Stimulated activated CD8-positive, alpha-beta memory T cell treated with anti-CD3 and anti-CD28 coated beads, Interleukin-15, amount 100 ng/mL, for 24 hours (primary cell): ENCODE measurements around the gene MLYCD.

Experiments
- DNase-seq: peaks from one replicate; pipeline ENCODE4 v3.0.0-alpha.2; 2020; ENCODE audit warnings: low read depth

Gene MLYCD

DNA sequence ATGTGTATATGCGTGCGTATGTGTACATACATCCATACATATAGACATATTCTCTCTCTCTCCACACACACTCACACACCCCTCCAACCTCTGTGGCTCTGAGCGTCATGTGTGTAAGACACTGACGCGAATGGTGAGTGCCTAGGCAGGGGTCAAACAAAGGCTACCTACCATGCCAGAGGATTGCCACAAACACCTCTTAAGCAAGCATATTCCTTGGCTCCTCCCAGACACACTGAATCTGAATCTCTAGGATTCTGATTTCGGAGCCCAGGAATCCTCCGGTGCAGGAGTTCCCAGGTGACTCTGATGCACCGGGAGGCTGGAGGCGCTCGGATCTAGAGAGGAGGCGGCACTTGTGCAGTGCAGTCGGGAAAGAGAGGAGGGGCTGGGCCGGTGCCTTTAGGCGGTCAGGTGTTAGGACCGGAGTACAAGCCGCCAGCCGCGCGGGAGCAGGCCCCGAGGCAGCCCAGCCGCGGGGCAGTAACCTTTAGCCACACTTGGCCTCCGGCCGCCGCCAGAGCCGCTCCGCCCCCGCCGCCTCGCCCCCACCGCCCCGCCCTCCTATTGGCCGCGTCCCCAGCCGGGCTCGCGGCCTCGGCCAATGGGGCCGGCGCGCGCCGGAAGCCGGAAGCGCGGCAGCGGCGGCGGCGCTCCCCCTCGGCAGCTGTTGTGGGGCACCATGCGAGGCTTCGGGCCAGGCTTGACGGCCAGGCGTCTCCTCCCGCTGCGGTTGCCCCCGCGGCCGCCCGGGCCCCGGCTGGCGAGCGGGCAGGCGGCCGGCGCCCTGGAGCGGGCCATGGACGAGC lies at the start of gene MLYCD:
TSS of gene MLYCD (plus strand) at position 653 of the 809 bp plus-strand sequence. CDS start at position 683, 30 bp downstream.
- DNase-seq, result peak; percentile 48

DNA sequence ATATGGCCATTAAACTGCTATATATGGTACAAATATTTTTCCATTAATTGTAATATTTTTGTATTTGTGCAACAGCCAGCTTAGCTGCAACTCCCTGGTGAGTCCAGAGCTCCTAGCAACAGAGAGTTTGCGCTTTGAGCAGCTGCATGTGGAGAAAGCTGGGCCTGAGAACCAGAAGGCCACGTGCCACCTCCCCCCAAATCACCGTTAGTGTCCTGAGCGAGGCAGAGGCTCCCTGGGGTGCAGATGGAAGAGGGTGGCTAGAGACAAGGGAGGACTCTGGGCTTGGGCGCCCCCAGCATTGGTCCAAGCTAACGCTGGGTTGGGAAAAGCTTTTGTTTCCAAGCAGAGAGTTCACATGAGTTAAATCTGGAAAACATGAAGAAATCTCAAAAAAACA lies 49.5 kb upstream of the MLYCD start:
- no peak for DNase-seq

DNA sequence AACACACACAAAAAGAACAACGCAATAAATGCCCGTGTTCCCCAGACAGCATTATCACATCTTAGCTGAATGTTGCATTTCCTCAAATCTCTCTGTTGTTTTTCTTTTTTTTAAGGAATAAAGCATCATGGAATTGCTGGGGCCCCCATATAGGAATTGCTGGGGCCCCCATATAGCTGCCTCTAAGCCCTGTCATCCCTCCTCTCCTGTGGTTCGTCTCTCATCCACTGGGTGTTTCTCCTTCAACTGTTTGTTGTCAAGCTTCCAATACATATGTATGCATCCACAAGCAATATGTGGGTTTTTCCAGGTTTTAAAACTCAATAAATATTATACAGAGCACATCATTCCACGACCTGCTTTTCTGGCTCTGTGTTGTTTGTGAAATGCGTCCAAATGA lies 48.0 kb upstream of the MLYCD start:
- no peak for DNase-seq

DNA sequence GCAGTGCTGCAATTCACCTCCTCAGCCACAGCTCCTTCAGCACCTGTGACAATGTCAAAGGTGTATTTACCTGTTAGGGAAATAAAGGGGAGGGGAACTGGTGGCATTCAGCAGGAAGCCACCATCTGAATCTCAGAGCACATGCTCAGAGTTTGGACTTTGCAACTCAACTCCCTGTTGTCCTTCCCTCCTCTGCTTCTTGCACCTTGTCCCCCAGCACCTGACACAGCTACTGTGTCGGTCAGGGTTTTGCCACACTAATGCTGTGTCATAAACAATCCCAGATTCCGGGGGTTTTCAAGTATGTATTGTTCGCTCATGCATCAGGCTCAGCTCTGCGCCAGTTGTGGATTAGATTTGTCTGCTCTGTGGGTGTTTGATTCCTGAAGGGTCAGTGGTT lies 47.4 kb upstream of the MLYCD start:
- DNase-seq, result no peak

DNA sequence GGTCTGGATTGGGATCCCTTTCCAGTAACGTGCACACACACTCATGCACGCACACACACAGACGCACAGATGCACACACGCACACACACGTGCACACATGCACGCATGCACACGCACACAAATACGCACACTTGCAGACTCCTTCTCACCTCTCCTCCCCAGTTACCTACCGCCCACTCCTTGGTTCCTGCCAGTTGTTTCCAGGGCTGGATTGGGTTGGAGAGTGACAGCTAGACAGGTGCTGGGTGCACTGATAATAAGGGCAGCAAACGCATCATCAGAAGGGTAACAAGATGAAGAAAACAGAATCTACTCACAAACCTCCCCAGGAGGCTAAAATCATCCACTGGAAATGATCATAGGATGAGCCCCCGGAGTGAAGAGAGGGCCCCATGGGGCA lies 46.1 kb upstream of the MLYCD start:
- no peak for DNase-seq

DNA sequence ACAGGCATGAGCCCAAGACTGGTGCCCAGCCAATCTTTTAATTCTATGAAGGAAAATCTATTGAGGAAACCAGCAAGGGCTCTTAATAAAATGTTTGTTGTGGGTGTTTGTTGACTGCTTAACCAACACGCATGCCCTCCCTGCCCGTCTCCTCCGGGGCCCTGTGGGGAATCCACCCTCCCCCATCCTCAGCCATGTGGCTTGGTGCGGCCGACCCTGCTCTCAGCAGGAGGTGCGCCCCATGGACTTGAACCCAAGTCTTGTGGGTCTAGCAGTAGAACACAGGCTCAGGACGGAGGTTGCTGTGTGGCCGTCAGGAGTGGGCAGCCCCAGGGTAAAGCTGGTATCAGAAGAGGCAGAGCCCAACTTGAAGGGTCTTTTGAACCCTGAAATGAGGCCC lies 45.1 kb upstream of the MLYCD start:
- no peak for DNase-seq

DNA sequence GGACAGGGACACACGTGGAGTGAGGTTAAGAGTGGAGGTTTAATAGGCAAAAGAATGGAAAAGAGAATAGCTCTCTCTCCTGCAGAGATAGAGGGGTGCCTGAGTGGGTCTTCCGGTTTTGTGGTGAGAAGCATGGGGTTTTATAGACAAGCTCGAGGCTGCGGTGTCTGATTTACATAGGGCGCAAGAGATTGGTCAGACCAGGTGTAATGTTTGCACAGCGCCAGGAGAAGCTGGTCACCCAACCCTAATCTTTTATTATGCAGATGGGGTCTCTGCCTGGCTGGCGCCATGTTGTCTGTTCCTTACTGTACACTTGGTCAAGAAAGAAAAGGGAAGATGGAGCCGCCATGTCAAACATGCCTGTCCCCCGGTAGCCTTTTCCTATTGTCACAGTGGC lies 44.5 kb upstream of the MLYCD start:
- DNase-seq, result no peak

DNA sequence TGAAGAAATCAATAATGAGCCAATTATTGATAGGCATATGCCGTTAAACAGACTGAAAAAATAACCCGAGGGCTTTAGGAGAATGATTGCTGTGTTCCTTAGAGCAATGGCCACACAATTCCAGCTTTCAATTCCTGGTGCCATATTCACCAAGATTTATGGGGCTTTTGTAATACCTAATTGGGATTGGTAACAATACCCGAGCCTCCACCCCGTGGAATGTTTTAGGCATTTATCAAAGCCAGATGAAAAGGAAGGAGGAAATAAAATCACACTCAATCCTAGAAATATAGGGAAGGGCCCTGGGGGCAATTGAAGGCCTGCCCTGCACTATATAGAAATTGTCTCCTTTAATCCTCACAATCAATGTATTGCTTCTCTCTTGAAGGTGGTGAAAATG lies 42.1 kb upstream of the MLYCD start:
- DNase-seq, result no peak

DNA sequence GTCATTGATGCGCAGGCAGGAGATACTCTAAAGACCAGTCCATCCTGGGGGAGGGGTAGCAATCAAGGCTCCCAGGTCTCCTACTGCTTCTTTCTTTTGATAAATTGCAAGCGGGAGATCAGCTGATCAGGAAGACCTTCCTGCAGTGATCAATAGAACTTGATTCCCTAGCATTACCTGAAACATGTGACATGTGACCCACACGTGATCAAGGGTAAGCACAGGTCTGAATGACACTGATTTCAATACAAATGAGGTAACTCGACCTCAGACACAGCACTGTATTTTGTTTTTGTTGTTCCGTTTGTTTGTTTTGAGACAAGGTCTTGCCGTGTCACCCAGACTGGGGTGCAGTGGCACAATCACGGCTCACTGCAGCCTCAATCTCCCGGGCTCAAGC lies 39.6 kb upstream of the MLYCD start:
- no peak for DNase-seq

DNA sequence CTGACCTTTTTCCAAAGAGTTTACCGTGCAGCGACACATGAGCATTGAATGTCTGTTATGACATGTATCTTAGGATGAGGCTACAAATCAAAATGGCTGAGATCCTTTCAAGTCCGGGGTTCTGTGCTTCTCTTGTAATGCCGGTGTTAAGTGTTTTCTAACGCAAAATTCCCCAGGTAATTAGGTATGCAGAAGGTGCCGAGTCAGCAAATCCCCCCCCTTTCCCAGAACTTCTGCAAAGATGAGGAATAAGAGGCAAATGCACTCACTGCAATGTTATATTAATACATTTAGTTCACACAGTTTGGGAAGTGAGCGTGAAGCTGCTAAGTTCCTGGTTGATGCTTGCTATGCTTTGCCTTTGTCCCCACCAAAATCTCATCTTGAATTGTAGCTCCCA lies 36.3 kb upstream of the MLYCD start:
- no peak for DNase-seq

DNA sequence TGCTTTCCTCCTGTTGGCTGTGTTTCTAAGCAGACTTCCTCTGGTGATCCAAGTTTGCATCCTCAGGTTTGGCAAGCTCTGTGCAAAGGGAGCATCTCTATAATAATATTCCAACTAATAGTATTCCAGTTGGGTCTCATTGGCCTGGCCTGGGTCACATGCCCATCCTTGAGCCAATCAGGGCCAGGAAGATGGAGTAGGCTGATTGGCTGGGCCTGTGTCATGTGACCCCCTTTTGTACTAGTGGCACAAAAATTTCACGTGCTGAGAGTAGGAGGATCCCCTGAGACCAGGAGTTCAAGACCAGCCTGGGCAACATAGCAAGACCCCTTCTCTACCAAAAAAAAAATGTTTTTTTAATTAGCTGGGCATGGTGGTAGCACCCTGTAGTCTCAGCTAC lies 35.2 kb upstream of the MLYCD start:
- no peak for DNase-seq

DNA sequence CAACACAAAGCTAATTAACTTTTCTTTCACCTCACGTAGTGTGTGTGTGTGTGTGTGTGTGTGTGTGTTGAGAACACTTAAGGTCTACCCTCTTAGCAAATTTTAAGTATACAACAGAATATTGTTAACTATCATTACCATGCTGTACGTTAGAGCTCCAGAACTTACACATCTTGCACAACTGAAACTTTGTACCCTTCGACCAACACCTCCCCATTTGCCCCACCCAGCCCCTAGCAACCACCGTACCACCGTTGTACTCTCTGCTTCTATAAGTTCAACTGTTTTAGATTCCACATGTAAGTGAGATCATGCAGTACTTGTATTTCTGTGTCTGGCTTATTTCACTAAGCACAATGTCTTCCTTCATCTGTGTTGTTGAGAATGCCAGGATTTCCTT lies 28.1 kb upstream of the MLYCD start:
- DNase-seq, result no peak

DNA sequence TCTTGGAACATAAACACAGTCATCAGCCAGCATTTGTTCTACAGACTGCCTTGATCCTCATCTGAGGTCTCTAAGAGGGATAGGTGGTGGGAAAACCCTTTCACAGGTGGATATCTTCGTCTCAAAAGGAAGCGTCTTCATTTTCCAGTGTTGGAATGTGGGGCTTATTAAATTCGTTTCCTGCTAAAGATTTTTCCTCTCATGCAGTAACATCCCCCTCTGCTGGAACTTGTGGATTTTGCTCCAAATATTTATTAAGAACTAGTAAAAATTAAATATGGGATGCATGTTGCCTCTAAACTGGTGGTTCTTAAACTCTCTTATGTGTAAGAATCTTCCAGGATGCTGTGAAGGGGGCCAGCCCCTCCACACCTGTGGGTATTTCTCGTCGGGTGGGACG lies 20.1 kb upstream of the MLYCD start:
- DNase-seq, result no peak

DNA sequence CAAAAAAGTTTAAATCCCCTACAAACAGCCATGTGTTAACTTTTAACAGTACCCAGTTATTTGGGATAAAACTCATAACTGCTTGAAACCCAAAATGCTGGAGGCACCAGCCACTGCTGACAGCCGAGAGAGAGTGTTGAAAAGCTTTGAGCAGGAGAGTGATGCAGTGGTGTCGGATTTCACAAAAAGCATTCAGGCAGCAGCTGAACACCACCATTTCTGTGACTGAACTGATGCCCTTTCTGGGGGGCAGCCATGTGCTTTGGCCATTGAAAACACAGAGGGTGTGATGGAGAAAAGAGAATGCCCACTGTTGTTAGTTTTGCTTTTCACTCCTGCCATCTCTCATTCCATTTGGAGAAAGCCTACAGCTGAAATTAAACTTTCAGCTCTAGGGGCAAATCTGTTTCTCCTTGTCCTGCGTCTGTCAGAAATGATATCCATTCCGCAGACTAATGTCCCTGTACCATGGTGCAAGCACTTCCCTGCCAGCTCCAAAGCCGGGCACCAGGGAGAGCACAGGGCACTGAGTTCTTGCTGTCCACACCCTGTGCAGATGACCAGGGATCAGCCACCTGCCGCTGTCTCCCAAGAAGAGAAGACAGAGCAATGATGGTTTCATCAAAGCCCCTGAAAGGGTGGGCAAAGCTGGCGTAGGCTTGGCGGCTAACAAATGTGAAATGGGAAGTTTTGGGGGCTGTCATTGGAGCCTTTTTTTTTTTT lies 16.6 kb upstream of the MLYCD start:
- DNase-seq, result no peak

DNA sequence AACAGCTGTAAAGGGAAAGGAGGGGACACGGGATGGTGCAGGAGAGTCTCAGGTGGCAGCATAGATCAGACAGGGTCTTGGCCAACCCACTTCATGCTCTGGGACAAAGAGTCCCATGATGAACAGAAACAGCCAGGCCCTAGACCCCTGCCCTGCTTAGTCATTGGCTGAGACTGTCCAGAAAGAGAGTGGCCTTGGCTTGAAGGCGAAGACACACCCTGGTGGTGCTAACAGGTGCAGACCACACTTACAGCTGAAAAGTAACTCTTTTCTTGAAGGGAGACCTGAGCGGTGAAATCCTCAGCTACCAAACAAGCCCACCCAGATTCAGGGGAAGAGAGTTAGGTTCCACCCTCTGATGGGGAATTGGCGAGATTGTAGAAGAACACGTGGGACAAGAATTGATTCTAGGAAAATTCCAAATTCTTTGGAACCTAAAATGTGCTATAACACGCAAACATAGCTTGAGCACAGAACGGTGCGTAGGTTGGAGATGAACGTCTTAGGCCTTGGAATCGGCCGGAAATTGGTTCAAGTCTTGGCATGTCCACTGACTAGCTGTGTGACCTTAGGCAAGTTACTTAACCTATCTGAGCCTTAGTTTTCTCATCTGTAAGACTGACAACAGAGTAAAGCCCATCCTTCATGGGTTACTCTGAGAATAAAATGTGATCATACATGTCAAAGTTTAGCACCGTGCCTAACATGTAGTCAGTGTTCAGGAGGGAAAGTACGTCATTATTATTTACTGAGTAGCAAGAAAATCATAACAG lies 12.5 kb upstream of the MLYCD start:
- DNase-seq, result no peak

DNA sequence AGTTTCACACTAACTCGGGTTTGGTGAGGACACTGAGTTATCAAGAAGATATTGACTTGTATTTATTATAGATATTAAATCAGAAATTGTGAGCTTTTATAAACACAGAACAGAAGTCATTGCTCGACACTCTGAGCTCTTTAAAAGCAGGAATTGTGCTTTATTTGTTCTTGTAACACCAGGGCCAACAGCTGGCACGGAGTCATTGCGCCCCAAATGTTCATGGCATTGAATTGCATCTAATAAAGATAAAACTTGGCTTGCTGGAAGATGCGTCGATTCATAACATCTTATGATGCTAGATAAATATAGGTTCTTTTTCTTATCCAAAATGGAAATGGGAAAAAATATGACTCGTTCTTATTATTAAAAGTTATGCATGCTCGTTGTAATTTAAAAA lies 11.8 kb upstream of the MLYCD start:
- DNase-seq, result no peak

DNA sequence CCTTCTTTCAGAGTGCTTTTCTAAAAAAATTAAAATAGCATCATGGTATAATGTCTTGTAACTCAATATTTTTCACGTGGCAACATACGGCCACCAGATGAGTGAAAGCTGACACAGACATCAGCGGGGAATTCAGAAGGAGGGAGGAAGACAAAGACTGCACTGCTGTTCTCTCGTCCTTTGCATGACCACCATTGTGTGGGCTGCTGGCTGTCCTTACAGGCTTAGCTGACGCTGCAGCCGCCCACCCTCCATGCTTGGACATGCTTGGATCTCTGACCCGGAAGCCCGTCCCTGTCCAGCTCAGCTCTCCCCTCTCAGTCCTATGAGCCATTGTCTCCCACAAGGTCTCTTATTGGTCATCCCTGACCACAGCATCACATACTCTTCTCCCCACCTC lies 11.4 kb upstream of the MLYCD start:
- DNase-seq, result no peak

DNA sequence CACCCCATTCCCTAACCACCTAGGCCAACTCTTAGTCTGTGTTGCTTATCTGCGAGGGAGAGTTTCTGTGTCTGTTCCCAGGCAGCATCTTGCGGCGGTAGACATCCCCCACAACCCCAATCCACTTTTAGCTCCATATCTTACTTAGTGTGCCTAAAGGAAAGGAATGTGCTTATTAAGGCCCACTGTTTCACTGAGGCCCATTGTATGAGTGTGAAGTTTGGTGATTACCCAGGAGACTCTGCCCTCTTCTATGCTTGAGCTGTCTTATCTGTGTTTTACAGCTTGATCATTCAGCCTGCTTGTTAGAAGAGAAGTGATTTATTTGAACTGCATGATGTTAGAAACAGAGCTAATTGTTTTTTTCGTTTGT lies 10.3 kb upstream of the MLYCD start:
- DNase-seq, result no peak

DNA sequence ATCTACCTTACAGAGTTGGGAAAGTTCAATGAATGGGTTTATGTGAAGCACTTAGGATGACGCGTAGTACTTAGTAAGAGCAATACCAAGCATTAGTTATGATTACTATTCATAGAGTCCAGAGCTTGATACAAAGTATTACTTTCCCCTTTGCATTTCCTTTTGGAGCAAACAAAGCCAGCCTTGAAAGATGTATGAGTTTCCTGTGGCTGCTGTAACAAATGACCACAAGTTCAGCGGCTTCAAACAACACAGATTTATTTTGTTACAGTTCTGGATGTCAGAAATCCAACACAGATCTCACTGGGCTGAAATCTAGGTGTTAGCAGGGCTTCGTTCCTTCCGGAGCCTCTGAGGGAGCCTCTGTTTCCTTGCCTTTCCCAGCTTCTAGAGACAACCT lies 8.6 kb upstream of the MLYCD start:
- no peak for DNase-seq

DNA sequence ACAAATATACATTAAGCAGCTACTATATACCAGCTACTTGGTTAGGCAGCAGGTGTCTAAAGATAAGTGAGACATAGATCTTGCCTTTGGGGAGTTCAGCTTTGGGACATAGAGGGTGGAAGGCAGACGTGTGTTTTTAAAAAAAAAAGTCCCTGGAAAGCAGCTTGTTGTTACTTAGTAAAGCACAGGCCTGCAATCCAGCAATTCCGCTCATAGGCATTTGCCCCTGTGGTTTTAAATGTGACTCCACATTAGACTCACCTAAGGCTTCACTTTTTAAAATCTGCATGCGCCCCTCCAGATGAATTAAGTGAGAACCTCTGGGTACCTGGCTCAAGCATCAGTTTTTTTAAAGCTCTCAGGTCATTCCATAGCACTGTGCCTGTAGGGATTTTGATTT lies 7.2 kb upstream of the MLYCD start:
- DNase-seq, result no peak

DNA sequence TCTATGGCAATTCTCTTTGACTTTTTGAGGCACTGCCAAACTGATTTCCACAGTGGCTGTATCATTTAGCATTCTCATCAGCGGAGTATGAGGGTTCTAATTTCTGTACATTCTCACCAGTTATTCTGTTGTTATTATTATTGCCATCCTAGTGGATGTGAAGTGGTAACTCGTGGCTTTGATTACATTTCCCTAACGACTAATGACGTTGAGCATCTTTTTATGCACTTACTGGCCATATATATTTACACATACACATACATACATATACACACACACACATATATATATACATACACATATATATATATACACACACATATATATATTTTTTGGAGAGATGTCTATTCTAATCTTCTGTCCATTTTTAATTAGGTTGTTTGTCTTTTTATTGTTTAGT lies 3.7 kb upstream of the MLYCD start:
- no peak for DNase-seq

DNA sequence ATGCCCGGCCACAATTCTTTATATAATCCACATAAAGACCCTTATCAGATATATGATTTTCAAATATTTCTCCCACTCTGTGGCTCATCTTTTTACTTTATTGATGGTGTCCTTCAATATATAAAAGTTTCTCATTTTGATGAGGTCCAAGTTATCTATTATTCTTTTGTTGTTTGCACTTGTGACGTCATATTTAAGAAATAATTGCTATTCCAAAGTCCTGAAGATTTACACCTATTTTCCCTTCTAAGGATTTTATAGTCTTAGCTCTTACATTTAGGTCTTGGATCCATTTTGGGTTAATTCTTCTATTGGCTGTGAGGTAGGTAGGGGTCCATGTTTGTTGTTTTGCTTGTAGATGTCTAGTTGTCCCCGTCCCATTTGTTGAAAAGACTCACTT lies 3.0 kb upstream of the MLYCD start:
- no peak for DNase-seq

DNA sequence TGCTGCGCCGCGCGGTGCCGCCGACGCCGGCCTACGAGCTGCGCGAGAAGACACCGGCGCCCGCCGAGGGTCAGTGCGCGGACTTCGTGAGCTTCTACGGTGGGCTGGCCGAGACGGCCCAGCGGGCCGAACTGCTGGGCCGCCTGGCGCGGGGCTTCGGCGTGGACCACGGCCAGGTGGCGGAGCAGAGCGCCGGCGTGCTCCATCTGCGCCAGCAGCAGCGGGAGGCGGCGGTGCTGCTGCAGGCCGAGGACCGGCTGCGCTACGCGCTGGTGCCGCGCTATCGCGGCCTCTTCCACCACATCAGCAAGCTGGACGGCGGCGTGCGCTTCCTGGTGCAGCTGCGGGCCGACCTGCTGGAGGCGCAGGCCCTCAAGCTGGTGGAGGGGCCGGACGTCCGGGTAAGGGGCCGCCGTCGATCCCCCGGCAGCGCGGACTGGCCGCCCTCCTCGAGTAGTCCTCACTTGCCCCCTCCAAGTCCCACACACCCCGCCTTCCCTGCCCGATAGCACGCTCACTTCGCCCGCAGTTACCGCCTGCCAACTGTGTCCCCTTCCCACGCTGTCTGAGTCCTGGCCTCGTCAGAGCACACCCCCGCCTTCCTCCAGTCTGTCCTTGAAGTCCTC lies 470 bp downstream of the MLYCD start:
- DNase-seq, result peak; percentile 2
